Activated naive CD4-positive, alpha-beta T cell treated with anti-CD3 and anti-CD28 coated beads for 36 hours (primary cell): ENCODE measurements around the gene HSPG2. TPM values are rescaled to one million over a fixed set of nuclear protein-coding genes. Genes with fewer than 3 reads are reported as not detected.

Experiments
- CTCF ChIA-PET: fragments of 350-600 bp; sonication (Branson Sonifier 250); formaldehyde crosslinking; loops from one replicate; lab custom pipeline; 2021; ENCODE audit warnings: antibody characterized with exemption; lab: Charles Lee
- DNase-seq: peaks from one replicate; pipeline ENCODE4 v3.0.0-alpha.2; 2020
- H3K27ac Mint-ChIP-seq: one replicate; pipeline ENCODE4 v1.8.0; 2021; ENCODE audit warnings: mild to moderate bottlenecking, mixed read lengths
- H3K27me3 Mint-ChIP-seq: one replicate; pipeline ENCODE4 v1.8.0; 2021; ENCODE audit warnings: low read depth, mixed read lengths
- H3K36me3 Mint-ChIP-seq: one replicate; pipeline ENCODE4 v1.8.0; 2021; ENCODE audit warnings: low read depth, mixed read lengths
- H3K4me1 Mint-ChIP-seq: one replicate; pipeline ENCODE4 v1.8.0; 2021; ENCODE audit warnings: low read depth, mixed read lengths
- H3K4me3 Mint-ChIP-seq: one replicate; pipeline ENCODE4 v1.8.0; 2021; ENCODE audit warnings: mild to moderate bottlenecking, moderate library complexity, mixed read lengths
- H3K9me3 Mint-ChIP-seq: one replicate; pipeline ENCODE4 v1.8.0; 2021; ENCODE audit warnings: mixed read lengths
- intact Hi-C: fragments of 100-400 bp; cut with micrococcal nuclease; formaldehyde crosslinking; loops from one replicate; pipeline ENCODE4 v1.15.1; 2023
- total RNA-seq, 2 experiments: library from RNA; stranded (reverse); gene quantifications; one replicate each; pipeline ENCODE4 v1.2.3, GENCODE V29; 2021

Gene HSPG2
- total RNA-seq, 2 experiments from 2014 or later = 4.5 to 4.9 TPM

DNA sequence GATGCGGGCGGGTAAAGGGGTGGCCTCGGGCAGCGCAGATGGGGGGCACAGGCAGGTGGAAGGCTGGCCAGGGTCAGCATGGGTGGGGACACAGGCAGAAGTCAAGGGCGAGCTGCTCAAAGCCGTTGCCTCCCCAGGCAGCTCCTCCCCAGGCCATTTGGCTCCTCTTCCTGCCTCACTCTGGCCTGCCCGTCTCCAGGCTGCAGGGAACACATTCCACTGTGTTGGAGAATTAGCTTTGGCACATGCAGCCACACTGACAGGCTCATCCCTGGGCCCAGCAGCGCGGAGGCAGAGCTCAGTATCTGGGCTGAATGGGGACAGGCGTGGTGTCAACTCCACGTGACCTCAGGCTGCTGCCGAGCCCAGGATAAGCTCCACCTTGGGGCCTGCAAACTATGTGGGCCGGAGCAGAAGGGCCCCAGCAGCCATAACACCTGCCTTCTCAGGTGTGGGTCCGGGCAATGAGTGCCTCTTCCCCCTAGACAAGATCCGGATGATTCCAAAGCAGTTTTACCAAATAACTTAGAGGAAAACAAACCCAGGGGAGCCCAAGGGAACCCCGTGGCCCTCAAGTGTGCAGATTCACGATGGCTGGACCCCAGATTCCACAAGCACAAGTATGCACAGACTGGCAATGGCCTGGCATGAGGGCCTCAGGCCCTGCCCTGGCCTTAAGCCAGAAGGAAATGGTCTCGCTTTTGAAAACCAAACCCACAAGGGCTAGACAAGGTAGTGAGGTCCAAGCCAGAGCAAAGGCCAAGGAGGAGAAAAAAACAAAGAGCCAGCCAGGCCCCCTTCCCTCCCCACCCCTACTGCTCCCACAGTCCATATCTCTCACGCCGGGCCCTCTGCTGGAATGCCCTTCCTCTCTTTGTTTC lies 40.2 kb downstream of the HSPG2 start:
- no peaks in the 10 kb centered on the region for H3K9me3 Mint-ChIP-seq
- H3K27ac Mint-ChIP-seq = no peak overlapping the region
- DNase-seq = no peak
- no peak overlapping the region for H3K4me3 Mint-ChIP-seq
- H3K36me3 Mint-ChIP-seq = no peaks in the 10 kb centered on the region
- CTCF ChIA-PET = no interaction called here
- intact Hi-C loops = no loop called here
- H3K27me3 Mint-ChIP-seq = no peaks in the 10 kb centered on the region
- H3K4me1 Mint-ChIP-seq = no peaks in the 10 kb centered on the region

GRCh38 chr1:21896026-21896425 lies 41.1 kb downstream of the HSPG2 start:
- CTCF ChIA-PET = no interaction called here
- no peak overlapping the region for H3K4me3 Mint-ChIP-seq
- H3K9me3 Mint-ChIP-seq = no peaks in the 10 kb centered on the region
- intact Hi-C loops = no loop called here
- DNase-seq = no peak
- H3K4me1 Mint-ChIP-seq = no peaks in the 10 kb centered on the region
- H3K36me3 Mint-ChIP-seq = no peaks in the 10 kb centered on the region
- H3K27ac Mint-ChIP-seq = no peak overlapping the region
- no peaks in the 10 kb centered on the region for H3K27me3 Mint-ChIP-seq

- Mint-ChIP-seq H3K27ac (no peak overlapping the region), H3K9me3 (no peaks in the 10 kb centered on the region), H3K27me3 (no peaks in the 10 kb centered on the region), H3K36me3 (no peaks in the 10 kb centered on the region), H3K4me3 (no peak overlapping the region), H3K4me1 (no peaks in the 10 kb centered on the region)
- CTCF ChIA-PET = interaction anchor here (0.5 kb wide), 1 partner anchor 72 kb away, joined by 4 read pairs; no protein-coding TSS in a partner anchor
- no peak for DNase-seq
- intact Hi-C loops = no loop called here
Measured at GRCh38 chr1:21894034-21894881, 42.9 kb downstream of the HSPG2 start.

DNA sequence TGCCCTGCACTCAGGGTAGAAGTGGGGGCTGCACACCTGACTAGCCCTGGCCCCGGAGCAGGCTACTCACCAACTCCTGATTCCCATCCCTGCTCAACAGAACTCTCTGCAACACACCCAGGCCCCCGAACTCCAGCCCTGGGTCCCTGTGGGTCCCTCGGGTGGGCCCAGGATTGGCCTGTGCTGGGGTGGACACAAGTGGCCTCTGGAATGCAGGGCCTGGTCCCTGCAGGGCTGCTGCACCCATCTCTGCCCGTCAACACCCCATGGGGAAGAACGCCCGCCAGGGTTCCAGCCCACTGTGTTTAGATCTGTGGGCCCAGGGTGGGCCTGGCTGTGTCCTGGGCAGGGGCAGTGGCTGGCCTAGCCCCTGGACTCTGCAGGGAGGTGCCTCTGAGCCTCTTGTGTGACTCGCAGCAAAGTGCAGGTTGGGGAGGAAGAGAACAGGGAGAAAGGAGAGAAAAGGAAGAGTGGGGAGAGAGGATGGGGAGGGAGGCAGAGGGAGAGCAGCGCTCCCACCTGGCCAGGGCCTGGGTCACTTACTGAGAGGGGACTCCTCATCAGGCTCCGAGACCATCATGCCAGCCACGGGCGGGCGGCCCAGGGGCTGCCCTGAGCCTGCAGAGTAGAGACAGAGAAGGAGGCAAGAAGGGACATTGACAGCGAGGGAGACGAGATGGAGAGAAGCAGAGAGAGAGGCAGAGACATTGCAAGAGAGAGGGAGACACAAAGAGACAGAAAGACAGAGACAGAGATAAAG lies 43.9 kb downstream of the HSPG2 start:
- intact Hi-C loops = no loop called here
- H3K4me3 Mint-ChIP-seq = no peak overlapping the region
- DNase-seq = no peak
- no peaks in the 10 kb centered on the region for H3K36me3 Mint-ChIP-seq
- no peaks in the 10 kb centered on the region for H3K9me3 Mint-ChIP-seq
- H3K27ac Mint-ChIP-seq = no peak overlapping the region
- no peaks in the 10 kb centered on the region for H3K27me3 Mint-ChIP-seq
- no peaks in the 10 kb centered on the region for H3K4me1 Mint-ChIP-seq
- CTCF ChIA-PET = no interaction called here

DNA sequence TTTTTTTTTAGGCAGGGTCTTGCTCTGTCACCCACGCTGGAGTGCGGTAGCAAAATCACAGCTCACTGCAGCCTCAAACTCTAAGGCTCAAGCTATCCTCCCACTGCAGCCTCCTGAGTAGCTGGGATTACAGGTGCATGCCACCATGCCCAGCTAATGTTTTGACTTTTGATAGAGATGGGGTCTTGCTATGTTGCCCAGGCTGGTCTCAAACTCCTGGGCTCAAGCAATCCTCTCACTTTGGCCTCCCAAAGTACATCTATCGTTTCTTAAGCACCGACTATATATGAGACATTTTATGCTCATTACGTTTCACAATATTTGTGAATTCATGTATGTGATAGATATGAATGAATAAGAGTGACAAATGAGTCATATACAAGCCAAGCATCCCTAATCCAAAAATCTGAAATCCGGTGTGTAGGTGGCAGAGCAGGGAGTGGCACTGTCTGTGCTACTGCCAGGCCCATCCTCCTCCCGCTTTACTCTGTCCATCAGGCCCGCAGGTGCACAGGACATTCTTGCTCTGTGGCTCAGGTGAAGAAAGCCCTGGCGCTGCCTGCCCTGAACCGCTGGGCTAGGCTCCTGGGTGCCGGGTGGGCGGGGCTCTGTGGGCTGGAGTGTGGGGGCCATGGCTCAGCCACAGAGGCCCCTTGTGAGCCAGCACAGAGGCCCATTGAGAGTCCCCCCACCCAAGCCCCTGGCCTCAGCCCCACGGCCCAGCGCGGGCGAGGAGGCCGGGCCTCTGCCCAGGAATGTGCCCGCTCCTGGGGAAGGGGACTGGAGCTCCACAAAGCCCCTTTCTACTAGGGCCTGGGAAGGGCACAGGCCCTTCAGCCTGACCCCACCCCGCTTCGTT lies 45.3 kb downstream of the HSPG2 start:
- CTCF ChIA-PET = no interaction called here

DNA sequence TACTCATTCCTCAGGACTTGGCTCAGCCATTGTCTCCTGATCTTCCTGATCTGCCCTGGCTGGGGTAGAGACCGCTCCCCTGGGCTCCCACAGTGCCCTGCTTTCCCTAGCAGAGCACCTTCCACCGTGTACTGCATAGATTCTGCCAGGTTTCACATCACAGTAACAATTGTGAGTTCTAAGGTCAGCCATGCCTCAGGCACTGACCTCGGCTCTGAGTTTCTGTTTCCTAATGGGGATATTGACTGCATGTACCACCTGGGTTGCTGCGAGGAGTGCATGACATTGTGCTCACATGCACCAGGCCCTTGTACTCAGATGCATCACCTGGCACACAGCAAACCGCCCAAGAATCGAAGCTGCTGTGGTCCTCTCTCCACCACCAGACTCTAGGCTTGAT lies 46.0 kb downstream of the HSPG2 start:
- H3K4me1 Mint-ChIP-seq = no peaks in the 10 kb centered on the region
- no peak overlapping the region for H3K4me3 Mint-ChIP-seq
- no peak for DNase-seq
- CTCF ChIA-PET = no interaction called here
- H3K27me3 Mint-ChIP-seq = no peaks in the 10 kb centered on the region
- intact Hi-C loops = no loop called here
- no peaks in the 10 kb centered on the region for H3K9me3 Mint-ChIP-seq
- no peaks in the 10 kb centered on the region for H3K36me3 Mint-ChIP-seq
- no peak overlapping the region for H3K27ac Mint-ChIP-seq

More for the DNA sequence above, 45.3 kb downstream of the HSPG2 start:
- intact Hi-C loops = no loop called here
- H3K36me3 Mint-ChIP-seq = no peaks in the 10 kb centered on the region
- no peak overlapping the region for H3K27ac Mint-ChIP-seq
- H3K4me3 Mint-ChIP-seq = no peak overlapping the region
- no peaks in the 10 kb centered on the region for H3K9me3 Mint-ChIP-seq
- no peaks in the 10 kb centered on the region for H3K4me1 Mint-ChIP-seq
- no peak for DNase-seq
- H3K27me3 Mint-ChIP-seq = no peaks in the 10 kb centered on the region

- no peaks in the 10 kb centered on the region for H3K27me3 Mint-ChIP-seq
- no peak for DNase-seq
- H3K4me3 Mint-ChIP-seq = no peak overlapping the region
- CTCF ChIA-PET = no interaction called here
- H3K27ac Mint-ChIP-seq = no peak overlapping the region
- intact Hi-C loops = no loop called here
- no peaks in the 10 kb centered on the region for H3K9me3 Mint-ChIP-seq
- no peaks in the 10 kb centered on the region for H3K36me3 Mint-ChIP-seq
- H3K4me1 Mint-ChIP-seq = no peaks in the 10 kb centered on the region
Measured at GRCh38 chr1:21888500-21888899, 48.6 kb downstream of the HSPG2 start.

DNA sequence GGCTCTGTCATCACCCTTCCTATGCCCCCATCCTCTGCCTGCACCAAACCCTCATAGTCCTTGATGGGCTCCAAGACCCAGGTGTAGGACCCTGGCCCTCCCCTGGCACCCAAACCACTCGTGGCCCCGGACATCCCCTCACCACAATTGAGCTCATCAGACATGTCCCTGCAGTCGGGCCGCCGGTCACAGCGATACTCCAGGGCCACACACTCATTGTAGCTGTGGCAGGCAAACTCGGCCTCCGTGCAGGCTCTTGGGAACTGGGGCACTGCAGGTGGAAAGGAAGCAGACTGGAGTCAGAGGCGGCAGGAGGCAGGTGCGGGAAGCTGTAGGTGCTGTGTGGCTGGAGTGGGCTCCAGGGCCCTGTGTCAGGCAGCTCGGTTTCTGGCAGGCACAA lies 49.3 kb downstream of the HSPG2 start:
- H3K36me3 Mint-ChIP-seq = no peaks in the 10 kb centered on the region
- CTCF ChIA-PET = no interaction called here
- intact Hi-C loops = no loop called here
- H3K27me3 Mint-ChIP-seq = no peaks in the 10 kb centered on the region
- H3K27ac Mint-ChIP-seq = no peak overlapping the region
- H3K4me3 Mint-ChIP-seq = no peak overlapping the region
- H3K9me3 Mint-ChIP-seq = no peaks in the 10 kb centered on the region
- H3K4me1 Mint-ChIP-seq = no peaks in the 10 kb centered on the region
- no peak for DNase-seq

DNA sequence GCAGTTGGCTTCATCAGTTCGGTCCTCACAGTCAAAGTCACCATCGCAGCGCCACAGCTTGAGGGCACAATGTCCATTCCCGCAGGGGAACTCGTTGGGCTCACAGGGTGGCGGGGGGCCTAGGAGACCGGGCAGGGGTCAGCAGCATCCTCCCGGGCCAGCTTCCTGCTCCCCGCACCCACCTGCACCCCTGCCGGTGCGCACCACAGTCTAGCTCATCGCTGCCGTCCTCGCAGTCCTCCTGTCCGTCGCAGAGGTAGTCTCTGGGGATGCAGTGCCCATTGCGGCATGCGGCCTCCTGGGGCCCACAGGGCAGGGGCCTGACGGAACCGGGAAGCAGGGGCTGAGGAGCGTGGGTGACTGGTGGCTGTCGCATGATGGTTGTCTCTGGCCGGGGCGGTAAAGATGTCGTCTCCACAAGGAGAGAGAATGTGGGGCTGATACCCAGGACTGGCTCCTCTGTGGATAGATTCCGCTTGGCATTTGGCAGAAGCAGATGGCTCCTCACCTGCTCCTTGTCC lies 49.8 kb downstream of the HSPG2 start:
- Mint-ChIP-seq H3K27me3 (no peaks in the 10 kb centered on the region), H3K9me3 (no peaks in the 10 kb centered on the region), H3K4me1 (no peaks in the 10 kb centered on the region), H3K4me3 (no peak overlapping the region), H3K36me3 (no peaks in the 10 kb centered on the region), H3K27ac (no peak overlapping the region)
- intact Hi-C loops = no loop called here
- CTCF ChIA-PET = no interaction called here
- DNase-seq = no peak

DNA sequence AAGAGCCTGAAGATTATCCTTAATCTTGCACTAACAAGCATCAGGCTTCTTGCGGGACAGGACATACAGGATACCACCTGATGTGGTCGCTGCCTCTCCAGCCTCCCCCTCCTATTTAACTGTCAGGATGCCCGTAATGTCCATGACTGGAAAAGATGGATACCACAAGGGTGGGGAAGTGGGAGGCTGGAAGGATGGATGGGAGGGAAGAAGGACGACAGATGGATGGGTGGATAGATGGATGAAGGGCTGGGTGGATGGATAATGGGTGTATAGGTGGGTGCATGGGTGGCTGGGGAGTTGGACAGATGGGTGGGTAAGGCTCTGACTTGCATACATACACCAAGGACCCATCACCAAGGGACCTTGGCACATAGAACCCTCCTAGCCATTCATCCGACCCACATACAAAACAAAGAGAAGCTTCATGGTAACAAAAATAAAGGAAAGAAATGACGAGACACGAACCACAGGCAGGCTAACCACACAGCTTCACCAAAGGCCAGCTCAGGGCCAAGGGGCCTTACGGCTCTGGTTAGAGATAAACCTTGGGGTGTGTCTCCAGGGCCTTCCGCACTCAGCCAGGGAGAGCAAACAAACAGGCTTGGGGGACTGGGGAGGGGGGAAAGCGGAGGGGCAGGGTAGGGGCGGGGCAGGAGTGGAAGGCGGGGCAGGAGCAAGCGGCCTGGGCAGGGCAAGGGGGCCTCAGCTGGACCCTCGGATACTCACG lies 50.5 kb downstream of the HSPG2 start:
- Mint-ChIP-seq H3K36me3 (no peaks in the 10 kb centered on the region), H3K9me3 (no peaks in the 10 kb centered on the region), H3K27me3 (no peaks in the 10 kb centered on the region), H3K27ac (no peak overlapping the region), H3K4me1 (no peaks in the 10 kb centered on the region), H3K4me3 (no peak overlapping the region)
- no peak for DNase-seq
- CTCF ChIA-PET = no interaction called here
- intact Hi-C loops = no loop called here
